VCaP (cell line): ENCODE data around the gene DMPK.
"Not testable (repeated sequence)": the region's sequence is repeated elsewhere in the genome, so short reads cannot be mapped to it uniquely, and the experiment has no call there.

ENCODE experiments used
- H3K27ac ChIP-seq: fragments of 450-650 bp; 2 replicates; pipeline ENCODE4 v1.5.1; 2017
- CTCF ChIP-seq: fragments of 450-650 bp; conservative IDR thresholded peaks from 2 replicates; pipeline ENCODE4 v1.5.1; 2017; ENCODE audit warnings: mild to moderate bottlenecking, moderate library complexity

Gene DMPK

GRCh38 chr19:45742969-45743368 lies 39.3 kb downstream of the DMPK start:
- no peak for TF ChIP-seq CTCF

GRCh38 chr19:45739498-45740439 lies 42.5 kb downstream of the DMPK start:
- H3K27ac ChIP-seq, result no peak overlapping the region
- TF ChIP-seq CTCF, result no peak

More at GRCh38 chr19:45742969-45743368, 39.3 kb downstream of the DMPK start:
- H3K27ac ChIP-seq, result peak overlapping the region; percentile 77

- TF ChIP-seq CTCF, result no peak
- H3K27ac ChIP-seq, result no peak within 1 kb of the TSS
These were observed 49.0 kb downstream of the DMPK start, which contains the start of gene MEIOSIN for GRCh38 chr19:45733160-45733810. MEIOSIN (plus strand) TSS chr19:45733439; CDS start chr19:45735377, 1,938 bp downstream.

GRCh38 chr19:45730368-45731288 lies 51.7 kb downstream of the DMPK start, which contains the start of gene FBXO46:
FBXO46 (minus strand) TSS chr19:45730896; CDS start chr19:45713495, 17,401 bp downstream.
- peak within 1 kb of the TSS; percentile 77 for H3K27ac ChIP-seq
- TF ChIP-seq CTCF, result peak; percentile 44; the same call in 1 of the 2 replicates

- peak overlapping the region; percentile 77 for H3K27ac ChIP-seq
- TF ChIP-seq CTCF, result no peak
These were observed 52.4 kb downstream of the DMPK start for GRCh38 chr19:45729800-45730290.

GRCh38 chr19:45728683-45729082 lies 53.6 kb downstream of the DMPK start:
- H3K27ac ChIP-seq, result not testable (repeated sequence)

GRCh38 chr19:45720065-45720464 lies 62.2 kb downstream of the DMPK start:
- not testable (repeated sequence) for H3K27ac ChIP-seq
